GM12878 (cell line): ENCODE results near the gene TET2. TPM values are rescaled to one million over a fixed set of nuclear protein-coding genes. Genes with fewer than 3 reads are reported as not detected.

ENCODE experiments used
- ATAC-seq: fragments of 200-7000 bp; cut with Tn5 transposase; 3 replicates; pipeline ENCODE4 v1.9.1; 2020; ENCODE audit warnings: mild to moderate bottlenecking, moderate library complexity
- BruUV-seq: library from RNA; stranded (reverse); fragments of 400-500 nt; replicated peaks from 2 replicates; lab custom pipeline; 2021; lab: Mats Ljungman, UMichigan
- CTCF ChIA-PET: fragments of 300-600 bp; sonication (Branson Sonifier 250); formaldehyde crosslinking; extraction: SDS; loops from one replicate; lab custom pipeline; 2021; ENCODE audit warnings: inconsistent platforms; lab: Yijun Ruan, JAX
- POLR2A ChIA-PET: fragments of 350-600 bp; formaldehyde crosslinking; extraction: SDS; loops from one replicate; lab custom pipeline; 2021; ENCODE audit warnings: inconsistent platforms; lab: Charles Lee
- RAD21 ChIA-PET: fragments of 300-600 bp; sonication (Branson Sonifier 250); formaldehyde crosslinking; loops from one replicate; lab custom pipeline; 2023; ENCODE audit warnings: antibody characterized with exemption; ENCODE audit not compliant: unreplicated experiment; lab: Charles Lee
- SMC1A ChIA-PET: fragments of 300-600 bp; sonication (Branson Sonifier 250); formaldehyde crosslinking; loops from one replicate; lab custom pipeline; 2023; ENCODE audit not compliant: unreplicated experiment, uncharacterized antibody; lab: Charles Lee
- DNase-seq: peaks from one replicate; pipeline ENCODE4 v3.0.0-alpha.2; 2011; ENCODE audit warnings: low read depth, low spot score
- FAIRE-seq: peaks from 3 replicates; lab custom pipeline; 2011; peaks lifted over from hg19 to GRCh38; lab: Jason Lieb, UNC
- H2AFZ ChIP-seq: 2 replicates; pipeline ENCODE4 v1.6.0; 2011; ENCODE audit warnings: low read depth, low read length, control low read depth; ENCODE audit not compliant: control insufficient read depth
- H3K27ac ChIP-seq: 2 replicates; pipeline ENCODE4 v1.5.1; 2011; ENCODE audit warnings: control low read depth; ENCODE audit not compliant: control insufficient read depth, insufficient read depth
- H3K27me3 ChIP-seq, 2 experiments: replicated peaks in 1 of 2; 2 replicates each; pipeline versions ENCODE4 v1.6.0 to v1.6.1; 2011; ENCODE audit warnings: low read length in 1 of 2; ENCODE audit not compliant: control insufficient read depth in 2 of 2, insufficient read depth in 2 of 2
- H3K36me3 ChIP-seq, 2 experiments: 2 replicates each; pipeline ENCODE4 v1.5.1; 2011; ENCODE audit warnings: low read length in 1 of 2; ENCODE audit not compliant: control insufficient read depth in 2 of 2, insufficient read depth in 2 of 2
- H3K4me1 ChIP-seq: 2 replicates; pipeline ENCODE4 v1.6.1; 2011; ENCODE audit warnings: mild to moderate bottlenecking, low read length, moderate library complexity, mixed read lengths; ENCODE audit not compliant: control insufficient read depth, insufficient read depth
- H3K4me2 ChIP-seq: 2 replicates; pipeline ENCODE4 v1.6.0; 2011; ENCODE audit warnings: control low read depth; ENCODE audit not compliant: control insufficient read depth, insufficient read depth
- H3K4me3 ChIP-seq: fragments of 200-600 bp; sonication (generic); 2 replicates; pipeline ENCODE4 v1.5.1; 2016
- H3K79me2 ChIP-seq: 2 replicates; pipeline ENCODE4 v1.6.0; 2011; ENCODE audit warnings: low read length; ENCODE audit not compliant: control insufficient read depth, insufficient read depth
- H3K9ac ChIP-seq: 2 replicates; pipeline ENCODE4 v1.8.0; 2011; ENCODE audit warnings: low read length, control low read depth, mixed read lengths; ENCODE audit not compliant: control insufficient read depth, insufficient read depth
- H3K9me3 ChIP-seq: replicated peaks from 3 replicates; pipeline ENCODE4 v1.5.1; 2011; ENCODE audit warnings: mild to moderate bottlenecking, low read length; ENCODE audit not compliant: control insufficient read depth, insufficient read depth
- H4K20me1 ChIP-seq: 2 replicates; pipeline ENCODE4 v1.6.0; 2011; ENCODE audit not compliant: control insufficient read depth, insufficient read depth
- E4F1 ChIP-seq: fragments of 450-650 bp; IDR thresholded peaks from 2 replicates; pipeline ENCODE4 v1.6.1; 2018; ENCODE audit warnings: borderline replicate concordance, mild to moderate bottlenecking; ENCODE audit not compliant: partially characterized antibody
- ETV6 ChIP-seq, 2 experiments: fragments of 450-650 bp in 1 of 2; IDR thresholded peaks in 1 of 2; conservative IDR thresholded peaks in 1 of 2; 2 replicates each; pipeline ENCODE4 v1.6.1; 2014; ENCODE audit warnings: antibody characterized with exemption in 1 of 2, borderline replicate concordance in 1 of 2, low read depth in 1 of 2, mild to moderate bottlenecking in 1 of 2, moderate library complexity in 1 of 2
- MXI1 ChIP-seq: fragments of 150-350 bp; IDR thresholded peaks from 2 replicates; pipeline ENCODE4 v1.6.1; 2011; ENCODE audit warnings: low read depth, mild to moderate bottlenecking, inconsistent platforms, low read length, improper control_type of control experiment
- PAX8 ChIP-seq: fragments of 450-650 bp; IDR thresholded peaks from 2 replicates; pipeline ENCODE4 v1.6.1; 2017; ENCODE audit warnings: mild to moderate bottlenecking, moderate library complexity
- SIN3A ChIP-seq: IDR thresholded peaks from 2 replicates; pipeline ENCODE4 v1.6.1; 2012; ENCODE audit warnings: low read depth, low read length, improper control_type of control experiment
- SMARCA5 ChIP-seq: fragments of 450-650 bp; IDR thresholded peaks from 2 replicates; pipeline ENCODE4 v1.6.1; 2017; ENCODE audit warnings: mild to moderate bottlenecking
- SREBF1 ChIP-seq: IDR thresholded peaks from 2 replicates; pipeline ENCODE4 v1.6.1; 2012; ENCODE audit warnings: mild to moderate bottlenecking, low read length
- SREBF2 ChIP-seq: IDR thresholded peaks from 2 replicates; pipeline ENCODE4 v1.6.1; 2012; ENCODE audit warnings: mild to moderate bottlenecking, low read length
- WGBS: methylation state at CpG from one replicate; pipeline ENCODE4 v1.1.6; 2016; ENCODE audit warnings: low lambda C conversion rate; ENCODE audit not compliant: insufficient replicate concordance, insufficient coverage; ENCODE audit errors: missing lambda C conversion rate; 5-methylcytosine and 5-hydroxymethylcytosine counted together
- in situ Hi-C: fragments of 300-500 bp; cut with MboI; formaldehyde crosslinking; loops from 9 replicates; pipeline ENCODE4 v1.14.3; 2018; ENCODE audit warnings: mixed read lengths
- intact Hi-C: fragments of 100-400 bp; cut with micrococcal nuclease; formaldehyde crosslinking; loops from one replicate; pipeline ENCODE4 v1.14.2; 2022; ENCODE audit not compliant: unreplicated experiment
- polyA plus RNA-seq, 11 experiments: library from polyadenylated mRNA; depleted of rRNA in 4 of 11; unstranded in 6 of 11; stranded (reverse) in 5 of 11; fragments of >200 nt; fragmentation: Nextera tagmentation in 4 of 11; fragmentation: Illumina TruSeq in 1 of 11; extraction: Ambion mirVana in 4 of 11; extraction: Trizol in 1 of 11; gene quantifications; 1 replicate in 1 of 11; 2 replicates in 10 of 11; pipeline versions ENCODE4 v1.2.1 to v1.2.3, GENCODE V29; 2011 to 2016; ENCODE audit warnings: inconsistent platforms in 2 of 11, missing spikeins in 2 of 11, low read depth in 1 of 11
- total RNA-seq, 4 experiments: library from RNA; depleted of rRNA in 3 of 4; stranded (reverse); fragments of >200 nt in 3 of 4; fragmentation: Illumina TruSeq in 1 of 4; extraction: Trizol in 1 of 4; gene quantifications; 2 replicates each; pipeline versions ENCODE4 v1.2.1 to v1.2.3, GENCODE V29; 2013 to 2021

The TET2 gene
- total and polyA plus RNA-seq, 10 of the 15 experiments (the other 5 are each of a cell fraction or from before 2014, with no cell fraction given): 3.7 to 49.0 (median 27.5) TPM

DNA sequence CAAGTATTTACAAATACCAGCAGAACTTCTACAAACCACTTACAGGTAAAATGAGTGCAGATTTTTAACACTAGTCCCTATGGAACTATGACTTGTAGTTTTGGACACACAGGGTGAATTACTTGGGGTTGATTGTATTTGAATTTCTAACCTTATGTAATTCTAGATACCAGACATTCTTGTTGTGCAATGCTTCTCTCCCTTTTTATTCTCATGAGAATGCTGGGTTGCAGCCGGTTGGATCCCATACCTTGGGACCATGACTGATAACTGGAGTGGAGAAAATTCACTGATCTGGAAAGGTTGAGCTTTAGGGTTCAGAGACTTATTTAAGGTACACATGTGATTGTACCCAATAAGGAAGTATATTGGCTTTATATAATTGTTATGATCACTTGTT, 8.8 kb downstream of the TET2 start:
- peak overlapping the region; percentile 66 for H3K4me2 ChIP-seq
- POLR2A ChIA-PET: interaction anchor here (1.3 kb wide), 1 partner anchor 43 kb away, joined by 3 read pairs; no protein-coding TSS in a partner anchor
- intact Hi-C loops: no loop called here

More for the DNA sequence above, 8.8 kb downstream of the TET2 start:
- H3K4me1 ChIP-seq: no peaks in the 10 kb centered on the region
- ChIA-PET RAD21 (interaction anchor here (1.0 to 1.3 kb wide), 2 partner anchors 32 to 150 kb away, joined by 3 read pairs; no protein-coding TSS in a partner anchor), CTCF (interaction anchor here (1.0 to 1.8 kb wide), 3 partner anchors 11 to 316 kb away, joined by 3 to 6 read pairs (median 3); no protein-coding TSS in a partner anchor), SMC1A (interaction anchor here (1.2 to 2.7 kb wide), 2 partner anchors 10 to 15 kb away, joined by 5 to 8 read pairs; no protein-coding TSS in a partner anchor)
- no peaks in the 10 kb centered on the region for H3K27me3 ChIP-seq
- no peak overlapping the region; the same call in 1 of the 2 replicates for H3K27ac ChIP-seq
- FAIRE-seq (no peak), DNase-seq (no peak), ATAC-seq (peak; percentile 6; the same call in 1 of the 3 replicates)
- 33% methylated on average over 1 of the region's 1 CpG for WGBS
- in situ Hi-C loops: no loop called here
- TF ChIP-seq ETV6 (conservative IDR thresholded peaks at IDR 0.05 in 1 of 2, IDR thresholded peaks at IDR 0.05 in 1 of 2; ENCODE audit: borderline replicate concordance in 1 of 2, low read depth in 1 of 2) (no peak), SMARCA5 (no peak), E4F1 (no peak), SREBF1 (no peak), SIN3A (no peak), MXI1 (no peak), PAX8 (no peak), SREBF2 (no peak)
- peak overlapping the region; percentile 44; the same call in 1 of the 2 replicates for H3K4me3 ChIP-seq
- H2AFZ ChIP-seq: no peak overlapping the region
- H3K9me3 ChIP-seq: peaks cover 10% of the 10 kb centered on the region
- H3K36me3 ChIP-seq: peaks cover 0 to 17% of the 10 kb centered on the region in 2 experiments; a peak in 2 of 4 replicates
- BruUV-seq: no TSS peak
- peaks cover 99% of the 10 kb centered on the region for H3K79me2 ChIP-seq
- peaks cover 2% of the 10 kb centered on the region; the same call in 1 of the 2 replicates for H4K20me1 ChIP-seq
- H3K9ac ChIP-seq: no peak overlapping the region
